Body of pancreas (tissue), 4 donors: ENCODE data around the gene NAALADL1.

ENCODE experiments used
- POLR2A ChIP-seq, 3 donors: fragments of 450-650 bp; IDR thresholded peaks; one replicate each; pipeline ENCODE4 v1.6.1; 2016; ENCODE audit warnings: antibody characterized with exemption in 3 of 3, mild to moderate bottlenecking in 2 of 3
- TF ChIP-seq, protein P1 (sequence below), 7 experiments: fragments of 450-650 bp in 4 of 7; fragments of 200-600 bp in 3 of 7; sonication (generic) in 3 of 7; IDR thresholded peaks; one replicate each; pipeline ENCODE4 v1.5.1; 2016 to 2019; ENCODE audit warnings: antibody characterized with exemption in 7 of 7

- TF ChIP-seq, protein P1, sequence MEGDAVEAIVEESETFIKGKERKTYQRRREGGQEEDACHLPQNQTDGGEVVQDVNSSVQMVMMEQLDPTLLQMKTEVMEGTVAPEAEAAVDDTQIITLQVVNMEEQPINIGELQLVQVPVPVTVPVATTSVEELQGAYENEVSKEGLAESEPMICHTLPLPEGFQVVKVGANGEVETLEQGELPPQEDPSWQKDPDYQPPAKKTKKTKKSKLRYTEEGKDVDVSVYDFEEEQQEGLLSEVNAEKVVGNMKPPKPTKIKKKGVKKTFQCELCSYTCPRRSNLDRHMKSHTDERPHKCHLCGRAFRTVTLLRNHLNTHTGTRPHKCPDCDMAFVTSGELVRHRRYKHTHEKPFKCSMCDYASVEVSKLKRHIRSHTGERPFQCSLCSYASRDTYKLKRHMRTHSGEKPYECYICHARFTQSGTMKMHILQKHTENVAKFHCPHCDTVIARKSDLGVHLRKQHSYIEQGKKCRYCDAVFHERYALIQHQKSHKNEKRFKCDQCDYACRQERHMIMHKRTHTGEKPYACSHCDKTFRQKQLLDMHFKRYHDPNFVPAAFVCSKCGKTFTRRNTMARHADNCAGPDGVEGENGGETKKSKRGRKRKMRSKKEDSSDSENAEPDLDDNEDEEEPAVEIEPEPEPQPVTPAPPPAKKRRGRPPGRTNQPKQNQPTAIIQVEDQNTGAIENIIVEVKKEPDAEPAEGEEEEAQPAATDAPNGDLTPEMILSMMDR (IDR thresholded peaks at IDR 0.05), result no peak
- TF ChIP-seq POLR2A (IDR thresholded peaks at IDR 0.05), result no peak
Observed at GRCh38 chr11:65045061-65045460, 13.3 kb downstream of the NAALADL1 start.
